HL-60/S4 treated with retinoic acid at 250 ng/mL for 4 days and 3 days (cell line): ENCODE data around the gene COBLL1.
"Not testable (repeated sequence)": the region's sequence is repeated elsewhere in the genome, so short reads cannot be mapped to it uniquely, and the experiment has no call there.

Source experiments
- in situ Hi-C: fragments of 300-500 bp; cut with MboI; formaldehyde crosslinking; loops from 2 replicates; pipeline ENCODE4 v1.7.0; 2022; ENCODE audit warnings: low sequenced_read_pairs

Gene COBLL1

GRCh38 chr2:164859906-164860693, 18.5 kb upstream of the COBLL1 start:
- in situ Hi-C loops, result not testable (repeated sequence)

- in situ Hi-C loops, result no loop called here
These were observed 17.7 kb upstream of the COBLL1 start for GRCh38 chr2:164859251-164859818.

DNA sequence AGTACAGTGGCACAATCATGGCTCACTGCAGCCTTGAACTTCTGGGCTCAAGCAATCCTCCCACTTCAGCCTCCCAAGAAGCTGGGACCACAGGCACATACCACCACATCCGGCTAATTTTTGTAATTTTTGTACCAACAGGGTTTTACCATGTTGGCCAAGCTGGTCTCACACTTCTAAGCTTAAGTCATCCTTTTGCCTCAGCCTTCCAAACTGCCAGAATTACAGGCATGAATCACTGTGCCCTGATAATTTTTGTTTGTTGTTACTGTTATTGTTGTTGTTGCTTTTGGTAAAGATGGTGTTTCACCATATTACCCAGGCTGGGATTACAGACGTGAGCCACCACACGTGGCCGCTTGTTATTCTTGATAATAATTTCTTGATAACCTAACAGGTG, 10.5 kb upstream of the COBLL1 start:
- in situ Hi-C loops, result no loop called here

GRCh38 chr2:164850235-164850634, 8.6 kb upstream of the COBLL1 start:
- in situ Hi-C loops, result no loop called here

DNA sequence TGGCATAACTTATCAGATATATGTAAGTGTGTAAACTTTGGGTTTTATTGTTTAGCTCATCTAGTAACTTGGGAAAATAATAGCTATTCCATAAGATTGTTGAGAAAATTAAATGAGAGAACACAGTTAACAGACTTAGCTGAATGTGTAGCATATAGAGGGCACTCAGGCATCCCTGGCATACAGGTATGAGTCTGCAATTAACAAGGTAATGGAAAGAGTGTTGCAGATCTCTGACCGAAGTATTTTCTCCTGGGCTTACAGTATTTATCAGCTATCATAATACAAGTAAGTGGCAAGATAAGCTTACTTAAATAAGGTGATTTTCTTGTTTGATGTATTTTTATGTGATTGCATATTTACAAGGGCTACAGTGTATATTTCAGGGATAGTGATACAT, 7.9 kb upstream of the COBLL1 start:
- in situ Hi-C loops, result no loop called here

DNA sequence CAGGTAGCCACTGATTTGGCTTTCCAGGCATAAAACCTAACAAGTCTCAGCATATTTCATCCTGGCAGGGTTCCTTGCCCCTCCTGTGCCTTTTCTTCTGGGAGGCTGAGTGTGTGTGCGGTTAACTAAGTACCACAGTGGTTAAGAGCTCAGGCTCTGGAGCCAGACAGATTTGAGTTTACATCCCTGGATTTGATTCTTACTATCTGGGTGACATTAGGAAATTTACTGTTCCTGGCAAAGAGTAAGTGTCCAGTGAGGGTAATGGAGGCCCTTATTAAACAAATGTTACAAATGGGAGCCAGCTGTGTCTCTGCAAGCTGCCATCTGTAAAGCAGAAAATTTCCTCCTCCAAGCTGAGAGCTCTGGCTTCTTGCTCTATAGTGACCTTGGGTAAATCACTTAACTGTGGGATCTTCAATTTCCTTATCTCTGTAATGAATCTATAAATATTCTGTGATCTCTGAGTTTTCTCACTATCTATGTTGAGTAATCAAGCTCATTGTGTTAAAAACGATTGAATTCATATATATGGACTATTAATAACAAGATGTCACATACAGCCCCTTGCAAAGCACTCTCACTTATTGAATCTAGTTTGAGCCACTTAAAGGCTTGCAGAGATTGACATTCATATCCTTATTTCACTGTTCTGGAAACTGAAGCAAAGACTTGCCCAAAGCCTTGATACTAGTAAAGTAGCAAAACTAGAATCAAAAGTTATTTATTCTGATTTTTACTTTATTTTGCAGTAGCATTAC, 6.5 kb upstream of the COBLL1 start:
- in situ Hi-C loops, result no loop called here

DNA sequence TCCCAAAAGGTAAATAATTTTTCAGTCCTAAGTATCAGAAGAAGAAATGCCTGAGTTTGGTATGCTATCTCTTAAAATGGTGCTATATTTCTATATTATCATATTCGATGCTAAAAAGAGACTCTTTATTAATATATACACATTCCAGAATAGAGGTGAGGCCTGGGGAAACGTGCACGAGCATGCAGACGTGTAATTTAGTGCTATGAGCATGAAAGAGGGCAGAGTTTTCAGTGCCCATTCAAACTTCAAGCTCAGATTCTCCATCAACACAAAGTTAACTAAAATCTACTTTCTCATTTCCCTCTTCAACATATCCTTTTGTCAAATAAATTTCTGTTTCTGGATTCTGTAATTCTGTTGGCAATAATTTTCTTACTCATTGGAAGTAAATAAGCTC, 5.7 kb upstream of the COBLL1 start:
- in situ Hi-C loops, result no loop called here

GRCh38 chr2:164846276-164846675, 4.7 kb upstream of the COBLL1 start:
- in situ Hi-C loops, result no loop called here

DNA sequence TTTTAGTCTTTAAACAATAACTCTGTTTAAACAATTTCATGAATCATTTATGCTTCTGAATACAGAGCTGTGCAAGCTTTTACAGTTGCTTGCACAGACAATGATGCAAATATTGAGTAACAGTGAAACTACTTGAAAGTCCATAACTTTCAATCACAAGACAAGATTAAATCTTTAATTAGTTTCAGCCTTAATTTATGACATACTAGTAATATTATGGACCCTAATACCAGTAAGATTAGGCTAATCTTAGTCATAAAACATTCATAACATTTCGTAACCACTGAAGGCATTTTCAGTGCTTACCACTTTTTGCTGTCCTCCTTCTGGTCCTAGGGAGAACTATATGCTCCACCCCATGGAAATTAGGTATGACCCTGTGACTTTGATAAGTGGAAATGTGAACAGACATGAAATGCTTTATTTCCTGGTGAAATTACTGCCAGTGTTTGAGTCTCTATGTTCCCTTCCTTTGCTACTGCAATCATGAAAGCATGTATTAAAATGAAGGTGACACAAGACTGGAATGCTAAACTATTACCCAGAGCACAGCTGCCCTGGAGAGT, 1.8 kb upstream of the COBLL1 start:
- in situ Hi-C loops, result no loop called here

DNA sequence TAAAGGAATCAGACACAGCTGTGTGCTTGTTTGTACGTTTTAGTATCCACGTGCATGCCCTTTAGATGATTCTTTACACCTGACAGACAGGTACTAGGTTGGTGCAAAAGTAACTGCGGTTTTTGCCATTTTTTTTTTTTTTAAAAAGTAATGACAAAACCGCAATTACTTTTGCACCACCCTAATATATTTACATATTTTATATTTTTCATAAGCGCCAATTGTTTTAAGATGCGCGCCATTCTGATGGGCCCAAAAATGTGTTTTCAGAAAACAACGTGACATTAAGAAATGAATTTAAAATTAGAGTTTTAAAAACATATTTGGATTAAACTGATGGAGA, 972 bp upstream of the COBLL1 start:
- in situ Hi-C loops, result no loop called here

DNA sequence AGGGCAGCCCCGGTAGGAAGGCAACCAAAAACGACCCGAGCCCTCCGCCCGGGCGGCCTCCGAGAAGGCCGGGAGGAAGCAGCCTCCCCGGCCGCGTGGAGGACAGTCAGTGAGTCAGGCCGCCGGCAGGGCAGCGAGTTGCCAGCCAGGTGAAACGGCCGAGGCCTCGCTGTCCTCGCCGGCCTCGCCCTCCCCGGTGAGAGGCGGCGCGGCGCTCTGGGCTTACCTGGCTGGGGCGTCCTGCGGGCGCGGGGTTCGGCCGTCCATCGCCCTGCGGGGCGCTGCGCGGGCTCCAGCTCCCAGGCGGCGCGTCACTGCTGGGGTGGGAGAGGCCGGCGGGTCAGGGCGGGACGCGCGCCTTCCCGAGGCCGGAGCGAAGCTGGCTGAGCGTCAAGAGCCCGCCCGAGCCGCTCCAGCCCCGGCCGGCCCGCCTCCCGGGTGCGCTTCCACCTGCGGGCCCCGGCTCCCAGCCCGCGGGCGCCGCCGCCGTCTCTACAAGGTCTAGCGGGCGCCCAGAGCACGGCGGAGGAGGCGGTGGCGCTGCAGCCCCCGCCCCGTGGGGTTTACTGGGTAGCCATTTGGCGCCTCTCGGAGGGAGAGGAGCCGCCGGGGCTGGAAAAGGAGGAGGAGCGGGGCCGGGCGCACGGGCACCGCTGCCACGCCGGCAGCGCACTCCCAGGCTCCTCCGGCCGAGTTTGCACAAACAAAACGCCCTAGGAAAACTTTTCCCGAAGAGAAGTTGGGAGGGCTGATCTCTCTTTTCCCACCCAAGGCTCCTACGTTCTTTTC, 499 bp downstream of the COBLL1 start:
- in situ Hi-C loops, result no loop called here

DNA sequence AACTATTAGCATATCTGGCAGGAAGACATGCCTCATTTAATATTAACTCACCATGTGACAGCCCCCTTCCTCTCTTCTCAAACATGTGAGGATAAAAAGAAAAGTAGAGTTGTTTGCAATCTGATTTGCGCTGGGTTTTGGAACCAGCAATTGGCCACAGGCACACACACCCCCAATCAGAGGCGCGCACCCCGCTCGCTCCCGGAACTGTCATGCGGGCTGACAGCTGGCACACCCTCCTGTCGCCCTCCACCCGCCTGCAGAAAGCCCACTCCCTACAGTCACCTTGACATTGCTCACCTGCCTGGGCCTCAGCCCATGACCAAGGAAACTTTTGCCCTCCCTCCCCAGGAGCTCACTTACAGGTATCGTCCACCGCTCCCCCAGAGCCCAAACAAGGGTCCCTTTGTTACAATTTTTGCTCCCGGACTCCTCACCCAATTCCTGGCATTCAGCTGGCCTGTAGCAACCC, 1.1 kb downstream of the COBLL1 start:
- in situ Hi-C loops, result no loop called here

DNA sequence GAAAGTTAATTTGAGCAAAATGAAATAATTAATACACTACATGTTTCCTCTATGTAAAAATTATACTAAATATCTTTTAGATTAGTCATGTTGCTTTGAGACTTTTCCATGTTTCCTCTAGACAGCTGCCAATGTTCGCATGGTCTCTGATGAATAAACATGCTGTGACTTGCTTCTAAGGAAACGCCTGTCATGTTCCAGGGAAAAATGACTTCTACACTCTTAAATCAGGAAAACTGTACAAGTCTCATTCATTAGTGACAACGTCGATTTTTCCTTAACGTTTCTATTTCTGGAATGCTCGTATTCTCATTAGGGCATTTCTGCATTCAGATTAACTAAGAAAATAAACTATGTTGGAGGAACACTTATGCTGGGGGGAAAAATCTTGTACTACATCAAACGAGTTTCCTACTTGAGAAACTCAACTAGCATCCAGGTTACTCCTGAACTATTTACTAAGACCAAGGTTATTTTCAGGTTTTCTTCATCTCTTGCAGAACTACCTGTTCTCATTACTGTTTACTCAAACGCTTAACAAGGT, 1.6 kb downstream of the COBLL1 start:
- in situ Hi-C loops, result no loop called here

DNA sequence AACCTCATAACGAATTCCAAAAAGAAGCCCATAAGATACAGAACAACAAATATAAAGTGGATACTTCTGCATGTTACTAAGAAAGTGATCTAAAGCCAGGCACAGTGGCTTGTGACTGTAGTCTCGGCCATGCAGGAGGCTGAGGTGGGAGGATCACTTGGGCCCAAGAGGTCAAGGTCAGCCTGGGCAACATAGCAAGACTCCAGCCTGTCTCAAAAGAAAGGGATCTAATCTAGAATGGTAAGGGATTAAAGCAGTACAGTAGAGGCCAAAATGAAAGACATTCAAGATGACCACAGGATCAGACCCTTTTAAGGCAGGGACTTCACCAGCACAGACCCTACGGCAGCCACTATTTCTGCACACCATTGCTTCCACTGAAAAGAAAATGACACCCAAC, 3.8 kb downstream of the COBLL1 start:
- in situ Hi-C loops, result no loop called here

DNA sequence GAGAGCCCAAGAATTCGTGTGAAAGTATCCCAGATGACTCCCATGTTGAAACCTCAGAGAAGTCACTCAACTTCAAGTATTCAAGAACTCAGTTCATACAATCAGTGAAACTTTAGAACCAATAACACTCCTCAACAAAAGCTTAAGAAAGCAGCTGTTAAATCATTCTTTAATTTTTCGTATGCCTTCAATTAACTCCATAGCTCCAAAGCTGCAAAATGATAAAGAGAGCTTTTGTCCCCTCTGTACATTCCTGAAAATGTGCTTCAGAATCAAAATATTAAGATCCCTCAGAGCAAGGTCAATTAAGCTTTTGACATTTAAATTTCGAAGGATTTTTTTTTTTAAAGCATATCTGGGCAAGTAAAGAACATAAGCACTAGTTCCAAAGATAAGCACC, 4.7 kb downstream of the COBLL1 start:
- in situ Hi-C loops, result no loop called here

- in situ Hi-C loops, result no loop called here
These were observed 6.3 kb downstream of the COBLL1 start for GRCh38 chr2:164835302-164835701.

DNA sequence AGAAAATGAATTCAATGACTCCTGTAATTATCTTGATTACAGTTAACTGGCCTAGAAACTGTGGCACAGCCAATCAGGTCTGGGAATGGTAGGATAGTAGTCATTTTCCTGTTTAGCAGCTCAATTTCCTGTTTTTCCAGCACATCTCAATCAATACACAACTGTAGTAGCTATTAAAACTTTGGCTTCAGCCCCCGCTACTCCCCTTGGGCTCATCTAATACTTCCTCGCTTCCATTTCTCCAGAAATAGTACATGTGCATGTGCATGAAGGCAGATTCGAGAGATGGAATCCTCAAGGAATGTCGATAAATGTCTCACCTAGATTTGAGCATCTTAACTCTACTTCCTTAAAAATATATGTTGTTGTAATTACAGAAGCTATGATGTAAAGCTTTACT, 9.7 kb downstream of the COBLL1 start:
- in situ Hi-C loops, result no loop called here

- in situ Hi-C loops, result no loop called here
These were observed 10.4 kb downstream of the COBLL1 start for GRCh38 chr2:164831180-164831579.

GRCh38 chr2:164826293-164827243, 15.1 kb downstream of the COBLL1 start:
- in situ Hi-C loops, result no loop called here

GRCh38 chr2:164824872-164825271, 16.8 kb downstream of the COBLL1 start:
- in situ Hi-C loops, result no loop called here
